HCT116 (cell line): ENCODE data around the gene IL15RA. TPM values are rescaled to one million over a fixed set of nuclear protein-coding genes. Genes with fewer than 3 reads are reported as not detected.

ENCODE experiments used
- ATAC-seq: fragments of 200-7000 bp; cut with Tn5 transposase; 2 replicates; pipeline ENCODE4 v1.9.1; 2020; ENCODE audit warnings: mild to moderate bottlenecking, moderate library complexity
- BruUV-seq: library from RNA; stranded (reverse); fragments of 400-500 nt; replicated peaks from 2 replicates; lab custom pipeline; 2021; lab: Mats Ljungman, UMichigan
- CTCF ChIA-PET: fragments of 300-600 bp; sonication (Branson Sonifier 250); formaldehyde crosslinking; loops from one replicate; lab custom pipeline; 2021; ENCODE audit warnings: antibody characterized with exemption; lab: Charles Lee
- POLR2A ChIA-PET: fragments of 300-600, 350-600 bp; sonication (Branson Sonifier 250); formaldehyde crosslinking; loops from one replicate; lab custom pipeline; 2021; ENCODE audit warnings: antibody characterized with exemption; lab: Charles Lee
- RAD21 ChIA-PET, 2 experiments: fragments of 300-600 bp; sonication (Branson Sonifier 250); formaldehyde crosslinking; loops; one replicate each; lab custom pipeline; 2023; ENCODE audit warnings: low total read pairs in 2 of 2; ENCODE audit not compliant: uncharacterized antibody in 2 of 2, unreplicated experiment in 2 of 2, low non-redundant PET in 1 of 2; lab: Charles Lee
- DNase-seq: peaks from one replicate; pipeline ENCODE4 v3.0.0-alpha.2; 2010; ENCODE audit warnings: low read depth, low spot score
- H2AFZ ChIP-seq: fragments of 200-600 bp; shearing (Covaris generic), sonication (generic); 2 replicates; pipeline ENCODE4 v1.6.1; 2017; ENCODE audit warnings: low read depth, mixed run types, mixed read lengths, antibody characterized with exemption, low read length; ENCODE audit not compliant: poor library complexity, severe bottlenecking
- H3K27ac ChIP-seq: 2 replicates; pipeline ENCODE4 v1.5.1; 2012; ENCODE audit warnings: low read depth, low read length
- H3K27me3 ChIP-seq: fragments of 200-600 bp; sonication (generic); 2 replicates; pipeline ENCODE4 v1.6.1; 2016; ENCODE audit warnings: mixed run types, low read length, mixed read lengths; ENCODE audit not compliant: insufficient read depth
- H3K36me3 ChIP-seq, 2 experiments: fragments of 200-500 bp in 1 of 2; fragments of 200-600 bp in 1 of 2; sonication (Bioruptor generic) in 1 of 2; sonication (generic) in 1 of 2; 2 replicates each; pipeline versions ENCODE4 v1.5.1 to v1.6.1; 2014 to 2016; ENCODE audit warnings: low read length in 2 of 2, inconsistent platforms in 1 of 2, mixed read lengths in 1 of 2, mixed run types in 1 of 2; ENCODE audit not compliant: insufficient read depth in 2 of 2, control insufficient read depth in 1 of 2
- H3K4me1 ChIP-seq, 2 experiments: fragments of 200-600 bp in 1 of 2; sonication (generic) in 1 of 2; 2 replicates each; pipeline versions ENCODE4 v1.5.1 to v1.6.1; 2012 to 2017; ENCODE audit warnings: low read length in 2 of 2, inconsistent platforms in 1 of 2, mild to moderate bottlenecking in 1 of 2, mixed read lengths in 1 of 2, mixed run types in 1 of 2, moderate library complexity in 1 of 2; ENCODE audit not compliant: insufficient read depth in 2 of 2, control insufficient read depth in 1 of 2
- H3K4me2 ChIP-seq: fragments of 200-600 bp; sonication (generic); 2 replicates; pipeline ENCODE4 v1.6.1; 2017; ENCODE audit warnings: mixed run types, low read length, mixed read lengths
- H3K4me3 ChIP-seq, 2 experiments: fragments of 200-600 bp in 1 of 2; sonication (generic) in 1 of 2; replicated peaks in 1 of 2; 2 replicates each; pipeline ENCODE4 v1.5.1; 2011 to 2016; ENCODE audit warnings: low read length in 2 of 2, control low read depth in 1 of 2, low read depth in 1 of 2, mild to moderate bottlenecking in 1 of 2, mixed read lengths in 1 of 2, mixed run types in 1 of 2
- H3K79me2 ChIP-seq: fragments of 200-600 bp; sonication (generic); 2 replicates; pipeline ENCODE4 v1.6.1; 2017; ENCODE audit warnings: mild to moderate bottlenecking, mixed run types, low read length, moderate library complexity, mixed read lengths; ENCODE audit not compliant: insufficient read depth
- H3K9ac ChIP-seq: fragments of 200-600 bp; sonication (generic); 2 replicates; pipeline ENCODE4 v1.6.1; 2016; ENCODE audit warnings: low read length, mixed read lengths
- H3K9me2 ChIP-seq: fragments of 200-600 bp; sonication (generic), shearing (Covaris generic); 2 replicates; pipeline ENCODE4 v1.6.1; 2017; ENCODE audit warnings: mixed run types, mild to moderate bottlenecking, moderate library complexity; ENCODE audit not compliant: insufficient read depth
- H3K9me3 ChIP-seq, 2 experiments: fragments of 200-500 bp in 1 of 2; fragments of 200-600 bp in 1 of 2; sonication (Bioruptor generic) in 1 of 2; sonication (generic) in 1 of 2; 2 replicates each; pipeline ENCODE4 v1.6.1; 2014 to 2017; ENCODE audit warnings: low read length in 2 of 2, mixed read lengths in 2 of 2, inconsistent platforms in 1 of 2, low read depth in 1 of 2, mild to moderate bottlenecking in 1 of 2, mixed run types in 1 of 2, moderate library complexity in 1 of 2; ENCODE audit not compliant: control insufficient read depth in 1 of 2, insufficient read depth in 1 of 2
- H4K20me1 ChIP-seq: fragments of 200-600 bp; sonication (generic), shearing (Covaris generic); 2 replicates; pipeline ENCODE4 v1.6.1; 2017; ENCODE audit warnings: mixed run types, mild to moderate bottlenecking, moderate library complexity; ENCODE audit not compliant: insufficient read depth
- CEBPB ChIP-seq: IDR thresholded peaks from 2 replicates; pipeline ENCODE4 v1.6.1; 2012; ENCODE audit warnings: low read depth
- EGR1 ChIP-seq: IDR thresholded peaks from 2 replicates; pipeline ENCODE4 v1.6.1; 2012; ENCODE audit warnings: low read depth
- ELF1 ChIP-seq: IDR thresholded peaks from 2 replicates; pipeline ENCODE4 v1.6.1; 2012; ENCODE audit warnings: low read depth, borderline replicate concordance
- EZH2 ChIP-seq: fragments of 200-600 bp; sonication (generic); IDR thresholded peaks from 2 replicates; pipeline ENCODE4 v1.6.1; 2017; ENCODE audit warnings: antibody characterized with exemption, mixed run types
- EZH2phosphoT487 ChIP-seq: fragments of 200-600 bp; IDR thresholded peaks from 2 replicates; pipeline ENCODE4 v1.6.1; 2018; ENCODE audit warnings: antibody characterized with exemption, borderline replicate concordance
- FOSL1 ChIP-seq: IDR thresholded peaks from 2 replicates; pipeline ENCODE4 v1.6.1; 2012; ENCODE audit warnings: low read depth
- POLR2AphosphoS5 ChIP-seq: IDR thresholded peaks from 2 replicates; pipeline ENCODE4 v1.6.1; 2011; ENCODE audit warnings: mild to moderate bottlenecking, low read depth, low read length, moderate library complexity
- SIN3A ChIP-seq: IDR thresholded peaks from 2 replicates; pipeline ENCODE4 v1.6.1; 2012; ENCODE audit warnings: low read depth
- SP1 ChIP-seq: IDR thresholded peaks from 2 replicates; pipeline ENCODE4 v1.6.1; 2012; ENCODE audit warnings: low read depth
- SRF ChIP-seq: IDR thresholded peaks from 2 replicates; pipeline ENCODE4 v1.6.1; 2012; ENCODE audit warnings: low read depth
- ZFX ChIP-seq: fragments of 450-650 bp; IDR thresholded peaks from 2 replicates; pipeline ENCODE4 v1.6.1; 2017
- intact Hi-C: fragments of 100-400 bp; cut with micrococcal nuclease; formaldehyde crosslinking; loops from 2 replicates; pipeline ENCODE4 v1.10.0; 2022
- total RNA-seq: library from RNA; stranded (reverse); gene quantifications from one replicate; pipeline ENCODE4 v1.2.1, GENCODE V29; 2021; ENCODE audit not compliant: unreplicated experiment
- TF ChIP-seq, protein P1 (sequence below), 3 experiments: fragments of 200-600 bp in 1 of 3; sonication (generic) in 1 of 3; IDR thresholded peaks in 2 of 3; conservative IDR thresholded peaks in 1 of 3; 2 replicates each; pipeline ENCODE4 v1.5.1; 2012 to 2017; ENCODE audit warnings: low read depth in 2 of 3, low read length in 2 of 3, antibody characterized with exemption in 1 of 3, borderline replicate concordance in 1 of 3, control low read depth in 1 of 3, mild to moderate bottlenecking in 1 of 3, mixed read lengths in 1 of 3, mixed run types in 1 of 3, moderate library complexity in 1 of 3; ENCODE audit not compliant: insufficient read depth in 1 of 3
- TF ChIP-seq, protein P2 (sequence below): IDR thresholded peaks from 2 replicates; pipeline ENCODE4 v1.6.1; 2012; ENCODE audit warnings: low read depth
- TF ChIP-seq, protein P3 (sequence below): IDR thresholded peaks from 2 replicates; pipeline ENCODE4 v1.6.1; 2012
- TF ChIP-seq, protein P4 (sequence below): IDR thresholded peaks from 2 replicates; pipeline ENCODE4 v1.6.1; 2011; ENCODE audit warnings: mild to moderate bottlenecking, low read length, moderate library complexity; ENCODE audit not compliant: insufficient replicate concordance; ENCODE audit errors: extremely low read depth

The IL15RA gene
- total RNA-seq, 1 experiment from 2014 or later = 10.5 TPM

DNA sequence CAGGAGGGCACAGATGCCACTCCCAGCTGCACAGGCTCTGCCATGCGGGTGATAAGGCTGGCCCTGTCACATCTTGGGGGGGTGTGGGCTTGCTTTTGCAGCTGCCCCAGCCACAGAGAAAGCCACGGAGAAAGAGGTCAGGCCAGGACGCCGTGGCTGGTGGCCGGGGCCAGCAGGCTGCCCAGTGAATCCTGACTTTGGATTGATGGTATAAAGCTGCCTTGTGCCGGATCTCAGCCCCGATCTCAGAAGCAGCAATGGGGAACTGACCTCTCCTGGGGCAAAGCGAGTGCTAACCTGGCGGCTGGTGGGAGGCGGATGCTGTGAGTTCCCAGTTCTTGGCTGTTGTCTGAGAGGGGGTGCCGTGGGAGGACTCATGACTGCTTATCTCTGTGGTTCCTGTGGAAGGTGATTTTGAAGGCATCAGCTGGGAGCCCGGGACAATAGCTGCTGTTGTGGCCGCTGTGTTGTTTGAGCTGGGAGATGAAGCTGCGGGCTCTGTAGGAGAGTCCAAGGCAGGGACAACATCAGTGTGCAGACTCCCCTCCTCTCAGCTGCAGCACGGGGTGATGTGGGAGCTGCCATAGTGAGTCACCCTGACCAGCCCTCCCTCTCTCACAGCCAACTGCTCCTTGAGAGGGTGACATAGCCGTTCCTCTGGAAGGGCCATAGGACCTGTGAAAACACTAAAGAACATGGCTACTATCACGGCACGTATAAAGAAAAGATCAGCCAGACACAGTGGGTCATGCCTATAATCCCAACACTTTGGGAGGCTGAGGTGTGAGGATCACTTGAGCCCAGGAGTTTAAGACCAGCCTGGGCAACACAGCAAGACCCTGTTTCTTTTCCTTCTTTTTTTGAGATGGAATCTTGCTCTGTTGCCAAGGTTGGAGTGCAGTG lies 17.0 kb downstream of the IL15RA start:
- no peak for TF ChIP-seq POLR2AphosphoS5
- TF ChIP-seq SIN3A = no peak
- TF ChIP-seq ELF1 = no peak
- TF ChIP-seq EZH2 = no peak
- TF ChIP-seq SP1 = no peak
- TF ChIP-seq, protein P1, sequence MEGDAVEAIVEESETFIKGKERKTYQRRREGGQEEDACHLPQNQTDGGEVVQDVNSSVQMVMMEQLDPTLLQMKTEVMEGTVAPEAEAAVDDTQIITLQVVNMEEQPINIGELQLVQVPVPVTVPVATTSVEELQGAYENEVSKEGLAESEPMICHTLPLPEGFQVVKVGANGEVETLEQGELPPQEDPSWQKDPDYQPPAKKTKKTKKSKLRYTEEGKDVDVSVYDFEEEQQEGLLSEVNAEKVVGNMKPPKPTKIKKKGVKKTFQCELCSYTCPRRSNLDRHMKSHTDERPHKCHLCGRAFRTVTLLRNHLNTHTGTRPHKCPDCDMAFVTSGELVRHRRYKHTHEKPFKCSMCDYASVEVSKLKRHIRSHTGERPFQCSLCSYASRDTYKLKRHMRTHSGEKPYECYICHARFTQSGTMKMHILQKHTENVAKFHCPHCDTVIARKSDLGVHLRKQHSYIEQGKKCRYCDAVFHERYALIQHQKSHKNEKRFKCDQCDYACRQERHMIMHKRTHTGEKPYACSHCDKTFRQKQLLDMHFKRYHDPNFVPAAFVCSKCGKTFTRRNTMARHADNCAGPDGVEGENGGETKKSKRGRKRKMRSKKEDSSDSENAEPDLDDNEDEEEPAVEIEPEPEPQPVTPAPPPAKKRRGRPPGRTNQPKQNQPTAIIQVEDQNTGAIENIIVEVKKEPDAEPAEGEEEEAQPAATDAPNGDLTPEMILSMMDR (IDR thresholded peaks at IDR 0.05 in 2 of 3, conservative IDR thresholded peaks at IDR 0.05 in 1 of 3; ENCODE audit: borderline replicate concordance in 1 of 3, insufficient read depth in 1 of 3, low read depth in 2 of 3, low read length in 2 of 3) = no peak
- TF ChIP-seq, protein P2, sequence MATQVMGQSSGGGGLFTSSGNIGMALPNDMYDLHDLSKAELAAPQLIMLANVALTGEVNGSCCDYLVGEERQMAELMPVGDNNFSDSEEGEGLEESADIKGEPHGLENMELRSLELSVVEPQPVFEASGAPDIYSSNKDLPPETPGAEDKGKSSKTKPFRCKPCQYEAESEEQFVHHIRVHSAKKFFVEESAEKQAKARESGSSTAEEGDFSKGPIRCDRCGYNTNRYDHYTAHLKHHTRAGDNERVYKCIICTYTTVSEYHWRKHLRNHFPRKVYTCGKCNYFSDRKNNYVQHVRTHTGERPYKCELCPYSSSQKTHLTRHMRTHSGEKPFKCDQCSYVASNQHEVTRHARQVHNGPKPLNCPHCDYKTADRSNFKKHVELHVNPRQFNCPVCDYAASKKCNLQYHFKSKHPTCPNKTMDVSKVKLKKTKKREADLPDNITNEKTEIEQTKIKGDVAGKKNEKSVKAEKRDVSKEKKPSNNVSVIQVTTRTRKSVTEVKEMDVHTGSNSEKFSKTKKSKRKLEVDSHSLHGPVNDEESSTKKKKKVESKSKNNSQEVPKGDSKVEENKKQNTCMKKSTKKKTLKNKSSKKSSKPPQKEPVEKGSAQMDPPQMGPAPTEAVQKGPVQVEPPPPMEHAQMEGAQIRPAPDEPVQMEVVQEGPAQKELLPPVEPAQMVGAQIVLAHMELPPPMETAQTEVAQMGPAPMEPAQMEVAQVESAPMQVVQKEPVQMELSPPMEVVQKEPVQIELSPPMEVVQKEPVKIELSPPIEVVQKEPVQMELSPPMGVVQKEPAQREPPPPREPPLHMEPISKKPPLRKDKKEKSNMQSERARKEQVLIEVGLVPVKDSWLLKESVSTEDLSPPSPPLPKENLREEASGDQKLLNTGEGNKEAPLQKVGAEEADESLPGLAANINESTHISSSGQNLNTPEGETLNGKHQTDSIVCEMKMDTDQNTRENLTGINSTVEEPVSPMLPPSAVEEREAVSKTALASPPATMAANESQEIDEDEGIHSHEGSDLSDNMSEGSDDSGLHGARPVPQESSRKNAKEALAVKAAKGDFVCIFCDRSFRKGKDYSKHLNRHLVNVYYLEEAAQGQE = no peak
- no peak for TF ChIP-seq EGR1
- TF ChIP-seq CEBPB = no peak
- no peak for TF ChIP-seq FOSL1
- TF ChIP-seq, protein P3, sequence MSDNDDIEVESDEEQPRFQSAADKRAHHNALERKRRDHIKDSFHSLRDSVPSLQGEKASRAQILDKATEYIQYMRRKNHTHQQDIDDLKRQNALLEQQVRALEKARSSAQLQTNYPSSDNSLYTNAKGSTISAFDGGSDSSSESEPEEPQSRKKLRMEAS = no peak
- no peak for TF ChIP-seq ZFX
- no peak for TF ChIP-seq SRF
- TF ChIP-seq, protein P4, sequence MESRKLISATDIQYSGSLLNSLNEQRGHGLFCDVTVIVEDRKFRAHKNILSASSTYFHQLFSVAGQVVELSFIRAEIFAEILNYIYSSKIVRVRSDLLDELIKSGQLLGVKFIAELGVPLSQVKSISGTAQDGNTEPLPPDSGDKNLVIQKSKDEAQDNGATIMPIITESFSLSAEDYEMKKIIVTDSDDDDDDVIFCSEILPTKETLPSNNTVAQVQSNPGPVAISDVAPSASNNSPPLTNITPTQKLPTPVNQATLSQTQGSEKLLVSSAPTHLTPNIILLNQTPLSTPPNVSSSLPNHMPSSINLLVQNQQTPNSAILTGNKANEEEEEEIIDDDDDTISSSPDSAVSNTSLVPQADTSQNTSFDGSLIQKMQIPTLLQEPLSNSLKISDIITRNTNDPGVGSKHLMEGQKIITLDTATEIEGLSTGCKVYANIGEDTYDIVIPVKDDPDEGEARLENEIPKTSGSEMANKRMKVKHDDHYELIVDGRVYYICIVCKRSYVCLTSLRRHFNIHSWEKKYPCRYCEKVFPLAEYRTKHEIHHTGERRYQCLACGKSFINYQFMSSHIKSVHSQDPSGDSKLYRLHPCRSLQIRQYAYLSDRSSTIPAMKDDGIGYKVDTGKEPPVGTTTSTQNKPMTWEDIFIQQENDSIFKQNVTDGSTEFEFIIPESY = no peak
- TF ChIP-seq EZH2phosphoT487 = no peak
- Histone ChIP-seq H4K20me1 (no peaks in the 10 kb centered on the region), H3K36me3 (no peaks in the 10 kb centered on the region), H3K4me2 (no peak overlapping the region), H3K27me3 (no peaks in the 10 kb centered on the region), H3K9ac (no peak overlapping the region), H3K4me1 (peaks cover 4 to 9% of the 10 kb centered on the region in 2 experiments), H3K4me3 (no peak overlapping the region), H3K27ac (no peak overlapping the region), H3K9me3 (no peaks in the 10 kb centered on the region), H3K79me2 (no peaks in the 10 kb centered on the region), H3K9me2 (no peaks in the 10 kb centered on the region), H2AFZ (no peak overlapping the region)
- BruUV-seq = no TSS peak
- POLR2A ChIA-PET = no interaction called here
- ATAC-seq = no peak
- CTCF ChIA-PET = no interaction called here
- intact Hi-C loops = no loop called here
- no peak for DNase-seq
- RAD21 ChIA-PET = no interaction called here
